Fibroblast of peridontal ligament (primary cell): ENCODE data around the gene SYS1.

Experiments used
- DNase-seq: peaks from one replicate; pipeline ENCODE4 v3.0.0-alpha.2; 2010; ENCODE audit errors: extremely low read depth

Gene SYS1

GRCh38 chr20:45355209-45356084 lies 7.5 kb upstream of the SYS1 start:
- peak; percentile 82 for DNase-seq

- peak; percentile 65 for DNase-seq
Measured at GRCh38 chr20:45358282-45359068, 4.5 kb upstream of the SYS1 start.

- DNase-seq, result peak; percentile 62
Measured at GRCh38 chr20:45359069-45359405, 3.9 kb upstream of the SYS1 start.

- peak; percentile 88 for DNase-seq
Measured at GRCh38 chr20:45359406-45360148, 3.4 kb upstream of the SYS1 start.

DNA sequence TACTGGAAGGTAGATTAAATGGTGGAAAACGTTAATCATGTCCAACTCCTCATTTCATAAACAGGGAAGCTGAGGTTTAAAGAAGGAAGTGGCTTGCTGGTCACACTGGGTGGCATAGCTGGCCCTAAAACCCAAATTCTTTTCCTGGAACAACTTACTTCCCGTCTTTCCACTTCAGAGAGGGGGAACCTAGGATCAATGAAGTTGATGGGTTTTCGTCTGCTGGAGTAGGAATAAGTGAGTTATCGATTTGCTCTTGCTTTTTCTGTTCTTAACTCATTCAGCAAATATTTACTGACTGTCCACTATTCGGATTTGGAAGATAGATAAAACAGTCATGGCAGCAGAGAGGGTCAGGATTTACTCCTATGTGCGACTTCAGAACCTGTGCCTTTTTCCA lies 1.2 kb upstream of the SYS1 start:
- DNase-seq, result no peak

DNA sequence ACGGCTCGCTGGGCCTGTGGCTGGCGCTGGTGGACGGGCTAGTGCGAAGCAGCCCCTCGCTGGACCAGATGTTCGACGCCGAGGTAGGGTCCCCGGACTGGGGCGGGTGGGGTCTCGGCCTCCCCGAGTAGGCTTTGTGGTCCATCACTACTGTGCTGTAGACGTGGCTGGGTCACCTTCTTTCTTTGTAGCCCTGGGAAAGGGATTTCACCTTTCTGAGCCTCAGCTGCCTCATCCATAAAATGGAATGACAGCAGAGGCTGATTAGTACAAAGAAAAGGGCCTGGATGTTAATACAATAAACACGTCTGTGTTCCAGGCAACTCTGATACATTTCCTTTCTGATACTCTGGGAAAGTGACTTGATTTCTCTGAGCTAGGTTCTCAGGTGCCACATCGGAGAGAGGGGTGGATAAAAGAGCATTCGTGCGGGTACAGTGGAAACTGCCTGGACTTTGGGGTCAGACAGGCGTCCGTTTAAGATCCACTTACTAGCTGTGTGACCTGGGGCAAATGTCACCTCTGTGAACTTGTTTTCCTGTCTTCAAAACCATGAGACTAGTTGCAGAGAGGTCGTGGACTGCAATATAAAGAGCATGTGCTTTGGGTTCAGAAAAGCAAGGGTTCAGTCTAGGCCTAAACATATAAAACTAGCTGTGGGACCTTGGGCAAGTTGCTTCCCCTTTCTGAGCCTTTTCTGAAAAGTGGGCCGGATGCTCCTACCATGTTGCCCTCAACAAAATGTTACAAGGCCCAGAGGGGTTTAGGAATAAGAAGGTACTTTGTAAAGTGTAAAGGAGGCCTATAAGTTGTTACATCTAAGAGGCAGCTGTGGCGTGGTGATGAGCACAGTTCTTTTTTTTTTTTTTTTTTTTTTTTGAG lies 896 bp downstream of the SYS1 start:
- DNase-seq, result no peak

DNA sequence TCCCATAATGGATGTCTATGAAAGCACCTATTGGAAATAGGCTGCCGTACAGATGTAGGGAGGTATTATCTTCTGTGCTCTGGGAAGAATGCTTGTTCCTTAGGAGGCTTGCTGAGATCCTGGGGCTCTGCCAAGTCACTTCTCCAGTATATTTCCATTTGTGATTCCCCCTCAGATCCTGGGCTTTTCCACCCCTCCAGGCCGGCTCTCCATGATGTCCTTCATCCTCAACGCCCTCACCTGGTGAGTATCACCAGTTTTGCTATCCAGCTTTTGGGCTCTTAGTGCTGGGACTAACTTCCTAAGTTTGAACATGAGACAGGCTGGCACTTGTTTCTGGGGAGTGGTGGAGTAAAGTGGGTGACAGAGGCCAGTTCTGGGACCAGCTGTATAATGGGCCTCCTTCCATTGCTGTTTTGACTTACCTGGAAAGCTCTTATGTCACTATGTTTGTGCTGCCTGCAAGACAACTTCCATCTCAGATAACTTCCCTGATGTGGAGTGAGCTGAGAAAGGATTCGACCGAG lies 2.6 kb downstream of the SYS1 start:
- DNase-seq, result no peak

- no peak for DNase-seq
Measured at GRCh38 chr20:45366192-45366591, 3.2 kb downstream of the SYS1 start.

- DNase-seq, result no peak
Measured at GRCh38 chr20:45366631-45367030, 3.7 kb downstream of the SYS1 start.

DNA sequence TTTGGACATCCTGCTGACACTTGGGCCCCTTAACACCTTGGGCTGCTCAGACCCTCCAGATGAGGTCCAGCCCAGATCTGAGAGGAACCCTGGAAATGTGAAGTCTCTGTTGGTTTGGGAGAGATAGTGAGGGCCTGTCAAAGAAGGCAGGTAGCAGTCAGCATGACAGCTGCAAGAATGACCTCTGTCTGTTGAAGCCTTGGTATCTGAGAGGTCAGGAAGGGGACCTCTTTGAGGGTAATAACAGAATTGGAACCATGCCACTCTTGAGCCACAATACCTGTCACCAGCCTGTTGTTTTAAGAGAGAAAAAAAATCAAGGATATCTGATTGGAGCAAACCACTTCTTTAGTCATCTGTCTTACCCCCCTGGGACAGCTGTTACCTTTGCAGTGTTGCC lies 4.2 kb downstream of the SYS1 start:
- DNase-seq, result no peak

GRCh38 chr20:45368221-45368980 lies 5.4 kb downstream of the SYS1 start:
- DNase-seq, result no peak

DNA sequence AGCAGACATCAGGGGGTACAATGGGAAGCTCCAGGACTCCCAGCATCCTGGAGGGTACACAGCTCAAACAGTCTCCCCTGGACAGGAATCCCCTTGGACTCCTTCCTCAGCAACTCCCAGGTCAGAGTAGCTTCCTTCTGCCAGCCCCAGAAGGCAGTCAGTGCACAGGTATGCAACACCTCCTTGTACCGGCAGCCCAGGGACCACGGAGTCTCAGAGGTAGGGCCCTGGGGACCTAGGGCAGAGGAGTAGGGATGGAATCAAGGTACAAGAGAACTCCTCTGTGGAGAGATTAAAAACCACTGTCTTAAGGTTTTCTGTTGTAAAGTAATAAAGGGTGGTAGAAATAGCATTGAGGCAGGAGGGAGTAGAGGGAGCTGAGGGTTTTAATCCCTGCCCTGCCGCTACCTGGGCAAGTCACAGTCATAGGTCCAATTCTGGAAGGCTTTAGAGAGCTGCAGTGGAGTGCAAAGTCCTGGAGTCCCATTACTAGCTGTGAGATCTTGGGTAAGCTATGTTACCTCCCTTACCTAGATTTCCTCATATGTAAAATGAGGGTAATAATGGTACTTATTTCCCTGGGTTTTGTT lies 7.7 kb downstream of the SYS1 start:
- no peak for DNase-seq

GRCh38 chr20:45372241-45372640 lies 9.3 kb downstream of the SYS1 start:
- no peak for DNase-seq

GRCh38 chr20:45372646-45373352 lies 9.8 kb downstream of the SYS1 start:
- DNase-seq, result no peak

GRCh38 chr20:45373353-45374100 lies 10.6 kb downstream of the SYS1 start:
- peak; percentile 72 for DNase-seq

DNA sequence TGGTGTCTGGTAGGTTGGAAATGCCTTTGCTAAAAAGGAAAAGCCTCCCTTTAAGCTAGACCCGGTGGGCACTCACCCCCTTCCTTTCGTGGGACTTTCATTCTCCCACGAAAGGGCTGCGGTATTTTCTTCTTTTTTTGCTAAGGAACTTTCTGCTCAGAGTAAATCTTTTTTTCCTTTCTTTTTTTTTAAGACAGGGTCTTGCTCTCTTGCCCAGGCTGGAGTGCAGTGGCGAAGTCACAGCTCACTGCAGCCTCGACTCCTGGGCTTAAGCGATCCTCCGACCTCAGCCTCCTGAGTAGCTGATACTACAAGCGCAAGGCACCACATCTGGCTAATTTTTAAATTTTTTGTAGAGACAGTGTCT lies 11.1 kb downstream of the SYS1 start:
- no peak for DNase-seq

GRCh38 chr20:45374966-45375365 lies 12.0 kb downstream of the SYS1 start:
- no peak for DNase-seq

GRCh38 chr20:45377269-45377668 lies 14.3 kb downstream of the SYS1 start:
- no peak for DNase-seq

- DNase-seq, result no peak
Measured at GRCh38 chr20:45378191-45378590, 15.2 kb downstream of the SYS1 start, which contains the start of gene TP53TG5. Gene TP53TG5, minus strand, starts transcription at chr20:45378325. Its CDS starts 89 bp downstream, at chr20:45378236.
